Colonic mucosa (tissue), 4 donors: ENCODE measurements around the gene MAT1A. TPM values are rescaled to one million over a fixed set of nuclear protein-coding genes. Genes with fewer than 3 reads are reported as not detected.

Experiments
- DNase-seq: peaks from one replicate; pipeline ENCODE4 v3.0.0-alpha.2; 2020
- H3K27ac ChIP-seq: fragments of 200-600 bp; one replicate; pipeline ENCODE4 v1.8.0; 2021
- H3K27me3 ChIP-seq: fragments of 200-600 bp; one replicate; pipeline ENCODE4 v1.8.0; 2021
- H3K36me3 ChIP-seq: fragments of 200-600 bp; one replicate; pipeline ENCODE4 v1.8.0; 2021
- H3K4me1 ChIP-seq: fragments of 200-600 bp; one replicate; pipeline ENCODE4 v1.8.0; 2021; ENCODE audit warnings: mild to moderate bottlenecking
- H3K4me3 ChIP-seq: fragments of 200-600 bp; one replicate; pipeline ENCODE4 v1.8.0; 2021
- H3K9ac ChIP-seq, 2 donors: one replicate each; pipeline ENCODE4 v1.7.0; 2013; ENCODE audit warnings: control low read depth in 2 of 2, low read depth in 2 of 2, low read length in 2 of 2
- H3K9me3 ChIP-seq: fragments of 200-600 bp; one replicate; pipeline ENCODE4 v1.8.0; 2021
- CTCF ChIP-seq: fragments of 200-600 bp; IDR thresholded peaks from one replicate; pipeline ENCODE4 v1.8.0; 2022; ENCODE audit warnings: antibody characterized with exemption, mild to moderate bottlenecking
- intact Hi-C: fragments of 100-400 bp; cut with DNase I; formaldehyde crosslinking; loops from one replicate; pipeline ENCODE4 v1.14.1; 2022
- total RNA-seq, 2 donors: library from RNA; stranded (reverse); fragmentation: NEBNext Ultra II Directional in 1 of 2; extraction: Animal tissue kit (Norgen Biotek cat#: 25700) in 1 of 2; gene quantifications; one replicate each; pipeline ENCODE4 v1.2.1, GENCODE V29; 2021
- donor health status: healthy.
- donor health status: DM: no; HTN: no; CAD: no.
- donor health status: DM: no; HTN: no; CAD: no.

The MAT1A gene
- 1 to 10 TPM; 1.4 to 1.8 TPM for total RNA-seq

DNA sequence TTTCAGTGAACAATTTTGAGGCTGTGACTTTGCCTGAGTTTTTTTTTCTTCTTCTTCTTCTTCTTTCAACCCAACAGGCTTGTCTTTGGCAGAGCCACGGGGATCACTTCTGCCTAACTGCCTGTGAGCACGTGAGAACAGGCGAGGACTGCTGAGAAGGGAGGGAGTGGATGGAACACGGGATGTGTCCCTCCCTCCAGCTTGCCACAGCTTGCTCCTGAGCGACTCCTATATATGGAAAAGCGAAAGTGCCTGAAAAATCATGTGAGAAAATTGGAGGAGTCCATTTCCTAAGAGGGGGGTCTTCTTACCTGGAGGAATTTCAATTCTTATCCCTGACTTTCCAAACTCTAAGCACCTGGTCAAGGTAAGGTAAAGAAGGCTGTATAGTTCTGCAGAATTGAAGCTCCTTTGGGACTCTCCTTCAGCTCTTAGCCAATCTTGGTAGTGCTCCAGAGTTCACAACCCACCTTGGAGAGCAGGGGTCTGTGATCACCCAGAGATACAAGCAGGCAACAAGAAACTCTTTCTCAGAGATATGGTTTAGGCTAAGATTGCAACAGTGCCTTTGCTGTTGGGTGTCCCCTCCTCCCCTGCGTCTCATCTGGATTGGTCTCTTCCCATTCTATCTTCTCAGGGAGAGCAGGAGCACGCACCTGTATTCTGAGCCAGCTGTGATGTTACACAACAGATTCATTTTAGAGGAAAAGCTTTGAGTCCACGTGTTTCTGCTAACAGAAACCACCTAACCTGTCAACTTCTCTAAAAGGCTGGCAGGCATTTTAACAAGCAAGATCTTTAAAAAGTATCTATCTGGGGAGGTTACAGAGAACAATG, at the start of gene MAT1A:
Gene MAT1A (minus strand): TSS at position 208 of the 837 bp plus-strand sequence. CDS start 235 bp downstream, outside the sequence.
- TF ChIP-seq CTCF, result no peak
- Histone ChIP-seq H3K9me3 (no peaks in the 10 kb centered on the region), H3K27me3 (no peaks in the 10 kb centered on the region), H3K9ac (no peak within 1 kb of the TSS), H3K4me3 (no peak within 1 kb of the TSS), H3K4me1 (no peaks in the 10 kb centered on the region), H3K36me3 (no peaks in the 10 kb centered on the region), H3K27ac (no peak within 1 kb of the TSS)
- intact Hi-C loops, result no loop called here
- DNase-seq, result peak; percentile 39

DNA sequence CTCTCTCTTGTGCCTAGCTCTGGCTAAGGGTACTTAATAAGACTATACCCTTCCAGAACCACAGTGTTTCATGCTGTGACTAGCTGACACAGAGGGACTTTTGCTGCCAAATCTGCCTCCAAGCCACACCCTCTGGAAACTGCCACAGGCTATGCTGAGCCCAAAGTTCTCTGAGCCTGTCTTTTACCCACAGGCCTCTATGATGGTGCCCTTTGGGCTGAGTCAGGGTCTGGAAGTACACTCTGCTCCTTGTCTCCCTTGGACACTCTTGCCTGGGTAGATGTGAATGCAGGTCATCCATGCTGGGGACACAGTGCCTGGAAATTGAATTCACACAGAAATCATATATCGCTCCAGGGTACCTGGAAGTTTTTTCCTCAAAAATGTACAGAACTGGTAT, 44.5 kb upstream of the MAT1A start:
- intact Hi-C loops, result no loop called here
- no peak for DNase-seq
- TF ChIP-seq CTCF, result no peak

DNA sequence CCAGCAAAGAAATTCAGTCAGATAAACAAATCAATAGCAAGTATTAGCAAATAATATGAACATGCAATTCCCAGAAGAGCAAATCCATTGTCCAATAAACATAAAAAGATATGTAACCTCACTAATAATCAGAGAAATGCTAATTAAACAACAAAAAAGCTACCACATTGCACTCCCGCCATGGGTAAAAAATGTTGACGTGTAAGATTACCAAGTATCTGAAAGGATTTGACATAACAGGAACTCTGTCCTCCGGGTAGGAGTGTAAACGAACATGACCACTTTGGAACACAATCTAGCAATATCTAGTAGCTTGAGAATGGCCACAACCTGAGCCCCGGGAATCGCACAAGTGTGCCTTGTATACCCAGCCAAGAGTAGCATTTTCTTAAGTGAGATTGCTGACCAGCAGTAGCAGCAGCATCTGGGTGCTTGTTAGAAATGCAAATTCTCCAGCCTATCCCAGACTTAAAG, 35.5 kb upstream of the MAT1A start:
- Histone ChIP-seq H3K4me1 (no peaks in the 10 kb centered on the region), H3K36me3 (no peaks in the 10 kb centered on the region), H3K27me3 (no peaks in the 10 kb centered on the region), H3K9me3 (no peaks in the 10 kb centered on the region), H3K27ac (no peak overlapping the region), H3K4me3 (no peak overlapping the region), H3K9ac (no peak overlapping the region)
- TF ChIP-seq CTCF, result no peak
- intact Hi-C loops, result no loop called here
- no peak for DNase-seq

More for the DNA sequence above, 44.5 kb upstream of the MAT1A start:
- Histone ChIP-seq H3K4me3 (no peak overlapping the region), H3K27me3 (no peaks in the 10 kb centered on the region), H3K27ac (no peak overlapping the region), H3K9me3 (no peaks in the 10 kb centered on the region), H3K9ac (no peak overlapping the region), H3K36me3 (no peaks in the 10 kb centered on the region), H3K4me1 (no peaks in the 10 kb centered on the region)

DNA sequence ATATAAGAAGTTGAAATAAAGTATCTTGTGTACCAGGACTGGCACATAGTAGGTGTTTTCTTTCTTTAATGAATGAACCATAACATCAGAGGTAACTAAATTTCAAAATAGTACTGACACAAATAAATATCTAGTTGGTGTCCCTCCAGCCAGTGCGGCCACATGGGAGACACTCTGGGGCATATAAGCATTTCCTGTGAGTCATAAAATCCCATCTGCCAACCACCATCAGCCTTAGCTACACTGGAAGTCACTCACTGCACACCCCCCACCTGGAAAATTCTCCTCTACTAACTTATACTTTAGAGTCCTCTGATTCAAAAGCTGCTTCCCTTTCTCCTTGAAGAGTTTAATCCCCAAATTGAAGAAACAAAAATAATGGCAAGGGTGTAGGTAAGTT, 34.6 kb upstream of the MAT1A start:
- no peaks in the 10 kb centered on the region for H3K36me3 ChIP-seq
- H3K4me3 ChIP-seq, result no peak overlapping the region
- no peak overlapping the region for H3K9ac ChIP-seq
- DNase-seq, result no peak
- no peaks in the 10 kb centered on the region for H3K9me3 ChIP-seq
- H3K27ac ChIP-seq, result no peak overlapping the region
- intact Hi-C loops, result no loop called here
- no peaks in the 10 kb centered on the region for H3K4me1 ChIP-seq
- H3K27me3 ChIP-seq, result no peaks in the 10 kb centered on the region
- no peak for TF ChIP-seq CTCF

- H3K9ac ChIP-seq, result no peak overlapping the region
- H3K27ac ChIP-seq, result no peak overlapping the region
- TF ChIP-seq CTCF, result no peak
- no peak overlapping the region for H3K4me3 ChIP-seq
- intact Hi-C loops, result no loop called here
- H3K27me3 ChIP-seq, result no peaks in the 10 kb centered on the region
- no peaks in the 10 kb centered on the region for H3K36me3 ChIP-seq
- no peak for DNase-seq
- H3K9me3 ChIP-seq, result no peaks in the 10 kb centered on the region
- H3K4me1 ChIP-seq, result no peaks in the 10 kb centered on the region
Measured at GRCh38 chr10:80323311-80323710, 33.9 kb upstream of the MAT1A start.
